ENCODE data around the gene ILF3.

DNA sequence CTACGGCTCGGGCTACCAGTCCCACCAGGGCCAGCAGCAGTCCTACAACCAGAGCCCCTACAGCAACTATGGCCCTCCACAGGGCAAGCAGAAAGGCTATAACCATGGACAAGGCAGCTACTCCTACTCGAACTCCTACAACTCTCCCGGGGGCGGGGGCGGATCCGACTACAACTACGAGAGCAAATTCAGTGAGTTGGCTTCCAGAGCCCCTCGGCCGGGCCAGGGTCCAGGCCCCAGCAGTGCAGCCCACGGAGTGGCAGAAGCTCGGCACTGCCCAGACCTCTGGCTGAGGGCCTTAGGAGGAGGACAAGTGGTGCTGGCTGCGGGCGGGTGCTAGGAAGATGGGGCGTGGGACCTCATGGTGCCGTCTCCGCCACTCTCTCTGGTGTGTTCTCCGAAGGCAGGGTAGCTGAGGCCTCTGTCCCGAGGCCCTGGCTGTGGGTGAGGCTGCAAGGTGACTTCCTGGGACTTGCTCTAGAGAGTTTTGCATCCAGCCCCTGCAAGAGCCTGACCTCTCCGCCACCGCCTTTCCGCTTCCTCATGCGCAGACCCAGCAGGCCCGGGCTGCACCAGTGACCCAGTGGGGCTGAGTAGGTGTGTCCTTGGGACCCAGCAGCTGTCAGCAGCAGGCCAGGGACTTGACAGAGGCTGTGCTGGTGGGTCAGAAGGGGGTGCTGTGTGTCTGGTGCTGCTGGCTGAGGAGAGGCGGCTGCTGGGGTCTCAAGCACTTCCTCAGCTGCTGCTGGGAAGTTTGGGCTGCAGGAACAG lies 33.6 kb downstream of the ILF3 start:
- TF ChIP-seq, protein P1, sequence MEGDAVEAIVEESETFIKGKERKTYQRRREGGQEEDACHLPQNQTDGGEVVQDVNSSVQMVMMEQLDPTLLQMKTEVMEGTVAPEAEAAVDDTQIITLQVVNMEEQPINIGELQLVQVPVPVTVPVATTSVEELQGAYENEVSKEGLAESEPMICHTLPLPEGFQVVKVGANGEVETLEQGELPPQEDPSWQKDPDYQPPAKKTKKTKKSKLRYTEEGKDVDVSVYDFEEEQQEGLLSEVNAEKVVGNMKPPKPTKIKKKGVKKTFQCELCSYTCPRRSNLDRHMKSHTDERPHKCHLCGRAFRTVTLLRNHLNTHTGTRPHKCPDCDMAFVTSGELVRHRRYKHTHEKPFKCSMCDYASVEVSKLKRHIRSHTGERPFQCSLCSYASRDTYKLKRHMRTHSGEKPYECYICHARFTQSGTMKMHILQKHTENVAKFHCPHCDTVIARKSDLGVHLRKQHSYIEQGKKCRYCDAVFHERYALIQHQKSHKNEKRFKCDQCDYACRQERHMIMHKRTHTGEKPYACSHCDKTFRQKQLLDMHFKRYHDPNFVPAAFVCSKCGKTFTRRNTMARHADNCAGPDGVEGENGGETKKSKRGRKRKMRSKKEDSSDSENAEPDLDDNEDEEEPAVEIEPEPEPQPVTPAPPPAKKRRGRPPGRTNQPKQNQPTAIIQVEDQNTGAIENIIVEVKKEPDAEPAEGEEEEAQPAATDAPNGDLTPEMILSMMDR (conservative IDR thresholded peaks at IDR 0.05; ENCODE audit: low read length), result no peak
- no peak for TF ChIP-seq EZH2phosphoT487 (IDR thresholded peaks at IDR 0.05; ENCODE audit: borderline replicate concordance, low read depth, low read length)

Measured in OCI-LY7 (cell line).